Activated naive CD8-positive, alpha-beta T cell treated with anti-CD3 and anti-CD28 coated beads for 36 hours (primary cell): ENCODE measurements around the gene CDH12. TPM values are rescaled to one million over a fixed set of nuclear protein-coding genes. Genes with fewer than 3 reads are reported as not detected.
"Not testable (repeated sequence)": the region's sequence is repeated elsewhere in the genome, so short reads cannot be mapped to it uniquely, and the experiment has no call there.

Experiments used
- DNase-seq: peaks from one replicate; pipeline ENCODE4 v3.0.0; 2021
- H3K27ac Mint-ChIP-seq: one replicate; pipeline ENCODE4 v1.8.0; 2022; ENCODE audit warnings: mild to moderate bottlenecking, moderate library complexity, mixed read lengths
- H3K27me3 Mint-ChIP-seq: one replicate; pipeline ENCODE4 v1.8.0; 2022; ENCODE audit warnings: mild to moderate bottlenecking, mixed read lengths
- H3K36me3 Mint-ChIP-seq: one replicate; pipeline ENCODE4 v1.8.0; 2021; ENCODE audit warnings: mild to moderate bottlenecking, mixed read lengths
- H3K4me1 Mint-ChIP-seq: one replicate; pipeline ENCODE4 v1.8.0; 2021; ENCODE audit warnings: mixed read lengths
- H3K4me3 Mint-ChIP-seq: one replicate; pipeline ENCODE4 v1.8.0; 2022; ENCODE audit warnings: mild to moderate bottlenecking, moderate library complexity, mixed read lengths
- H3K9me3 Mint-ChIP-seq: one replicate; pipeline ENCODE4 v1.8.0; 2022; ENCODE audit warnings: mixed read lengths
- total RNA-seq, 2 experiments: library from RNA; stranded (reverse); gene quantifications; one replicate each; pipeline ENCODE4 v1.2.3, GENCODE V29; 2021

Gene CDH12
- total RNA-seq, 2 experiments from 2014 or later: not detected

GRCh38 chr5:22213703-22214495 is 639.2 kb downstream of the CDH12 start:
- not testable (repeated sequence) for H3K4me3 Mint-ChIP-seq, H3K36me3 Mint-ChIP-seq, H3K4me1 Mint-ChIP-seq, H3K9me3 Mint-ChIP-seq, H3K27ac Mint-ChIP-seq, H3K27me3 Mint-ChIP-seq, DNase-seq

DNA sequence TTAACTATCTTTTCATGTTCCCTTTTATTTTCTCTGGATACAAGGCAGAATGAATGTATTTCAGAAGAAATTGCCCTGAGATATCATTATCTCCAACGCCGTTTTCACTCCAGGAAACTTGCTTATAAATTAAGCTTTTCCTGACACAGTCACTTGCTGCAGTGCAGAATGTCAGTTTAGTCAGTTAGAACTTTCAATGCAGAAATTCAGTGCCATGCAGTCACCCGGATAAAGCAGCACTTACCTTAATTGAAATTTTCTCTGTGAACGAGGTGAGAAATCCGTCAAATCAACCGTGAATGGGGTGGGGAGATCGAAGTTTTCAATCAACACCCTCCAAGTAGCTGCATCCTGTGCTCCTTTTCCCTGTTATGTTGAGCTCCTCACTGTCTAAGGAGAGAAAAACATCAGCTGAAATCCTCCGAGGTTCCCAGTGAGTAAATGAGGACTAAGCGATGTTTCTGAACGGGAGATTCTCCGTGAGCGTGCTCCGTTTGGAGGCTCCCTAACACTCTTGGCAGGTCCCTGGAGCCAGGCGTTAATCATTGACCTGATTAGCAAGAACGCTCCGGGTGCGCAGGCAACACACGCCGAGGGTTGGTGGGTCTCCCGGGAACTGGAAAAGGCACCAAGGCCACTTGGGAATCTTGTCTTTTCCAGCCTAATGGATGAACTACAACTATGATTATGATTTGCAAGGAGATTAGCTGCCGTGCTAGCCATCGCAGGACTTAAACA is 640.7 kb downstream of the CDH12 start:
- not testable (repeated sequence) for H3K9me3 Mint-ChIP-seq, H3K36me3 Mint-ChIP-seq, H3K27me3 Mint-ChIP-seq, H3K4me1 Mint-ChIP-seq, DNase-seq, H3K27ac Mint-ChIP-seq, H3K4me3 Mint-ChIP-seq

DNA sequence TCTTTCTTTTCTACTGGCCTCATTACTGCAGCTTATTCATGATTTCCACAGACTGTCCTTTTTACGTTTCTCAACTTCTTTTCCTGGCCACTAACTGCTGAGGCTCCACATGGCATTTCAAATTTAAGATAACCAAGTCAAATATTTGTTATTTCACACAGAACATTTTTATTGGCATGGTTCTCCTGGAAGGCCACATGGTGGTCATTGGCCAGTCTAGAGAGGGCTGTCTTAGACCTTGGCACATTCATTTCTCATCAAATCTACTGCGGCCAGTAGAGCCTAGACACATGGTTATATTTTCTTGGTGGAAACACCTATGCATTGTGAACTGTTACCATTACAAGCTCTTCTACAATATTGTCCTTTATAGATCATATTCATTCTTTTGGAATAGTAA is 644.7 kb downstream of the CDH12 start:
- not testable (repeated sequence) for H3K4me3 Mint-ChIP-seq, DNase-seq, H3K36me3 Mint-ChIP-seq, H3K27me3 Mint-ChIP-seq, H3K4me1 Mint-ChIP-seq, H3K27ac Mint-ChIP-seq, H3K9me3 Mint-ChIP-seq

GRCh38 chr5:22188651-22189050 is 664.5 kb downstream of the CDH12 start:
- DNase-seq, H3K27ac Mint-ChIP-seq, H3K9me3 Mint-ChIP-seq, H3K4me1 Mint-ChIP-seq, H3K36me3 Mint-ChIP-seq, H3K4me3 Mint-ChIP-seq, H3K27me3 Mint-ChIP-seq: not testable (repeated sequence)

DNA sequence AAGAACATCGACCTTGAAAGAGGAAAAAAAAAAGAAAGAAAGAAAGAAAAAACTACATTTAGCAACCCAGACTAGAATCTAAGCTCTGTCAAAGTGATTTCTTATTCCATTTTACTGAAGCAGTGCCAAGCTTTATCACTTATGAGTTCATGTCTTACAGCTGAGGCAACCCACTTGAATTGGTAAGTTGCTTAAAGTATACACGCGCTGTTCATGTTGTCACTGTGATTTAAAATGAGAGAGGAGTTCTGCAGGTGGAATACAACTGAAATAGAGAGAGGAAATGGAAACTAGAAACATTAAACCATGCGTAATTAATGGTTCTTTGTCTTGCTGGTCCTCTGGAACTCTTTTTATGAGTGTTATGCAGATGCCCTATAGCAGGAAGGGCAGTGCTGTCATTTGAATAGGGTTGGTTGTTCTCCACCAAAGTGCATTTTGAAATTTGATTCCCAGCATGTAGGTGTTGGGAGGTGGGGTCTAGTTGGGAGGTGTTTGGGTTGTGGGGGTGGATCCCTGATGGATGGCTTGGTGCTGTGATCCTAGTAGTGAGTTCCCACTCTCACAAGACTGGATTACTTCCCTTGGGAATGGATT is 665.4 kb downstream of the CDH12 start:
- not testable (repeated sequence) for H3K36me3 Mint-ChIP-seq, H3K27ac Mint-ChIP-seq, H3K4me1 Mint-ChIP-seq, H3K9me3 Mint-ChIP-seq, DNase-seq, H3K27me3 Mint-ChIP-seq, H3K4me3 Mint-ChIP-seq

- H3K4me3 Mint-ChIP-seq, H3K9me3 Mint-ChIP-seq, H3K36me3 Mint-ChIP-seq, DNase-seq, H3K27ac Mint-ChIP-seq, H3K4me1 Mint-ChIP-seq, H3K27me3 Mint-ChIP-seq: not testable (repeated sequence)
Measured at GRCh38 chr5:22169226-22169625, 683.9 kb downstream of the CDH12 start.

DNA sequence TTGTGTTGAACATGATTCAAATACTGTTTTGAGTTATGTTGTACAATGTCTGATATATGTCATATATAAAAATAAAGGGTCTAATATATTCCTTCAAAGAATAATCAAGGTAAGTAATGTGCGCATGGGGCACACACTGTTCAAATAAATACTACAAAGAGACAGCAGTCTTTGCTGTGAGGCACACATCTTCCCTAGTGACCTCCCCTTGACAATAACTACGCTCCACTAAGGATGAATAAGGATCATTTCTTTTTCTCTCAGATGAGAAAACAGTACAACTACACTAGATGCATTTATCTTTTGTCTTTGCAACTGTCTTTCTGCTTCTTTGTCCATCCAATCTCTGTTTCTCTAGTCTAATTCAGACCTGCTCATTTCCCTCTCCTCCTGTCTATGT is 684.4 kb downstream of the CDH12 start:
- not testable (repeated sequence) for H3K9me3 Mint-ChIP-seq, H3K27ac Mint-ChIP-seq, DNase-seq, H3K4me3 Mint-ChIP-seq, H3K4me1 Mint-ChIP-seq, H3K36me3 Mint-ChIP-seq, H3K27me3 Mint-ChIP-seq

DNA sequence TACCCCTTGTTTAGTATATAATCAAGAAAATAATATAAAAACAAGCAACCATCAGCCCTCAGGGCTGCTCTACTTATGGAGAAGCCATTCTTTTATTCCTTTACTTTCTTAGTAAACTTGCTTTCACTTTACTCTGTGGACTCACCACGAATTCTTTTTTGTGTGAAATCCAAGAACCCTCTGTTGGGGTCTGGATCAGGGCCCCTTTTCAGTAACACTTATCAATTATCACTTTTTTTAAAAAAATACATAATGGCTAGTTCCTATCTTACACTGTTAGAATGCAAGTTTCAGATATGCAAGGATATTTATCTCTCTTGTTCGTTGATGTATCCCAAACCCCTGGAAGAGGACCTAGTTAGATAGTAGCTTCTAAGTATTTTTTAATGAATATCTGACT is 687.2 kb downstream of the CDH12 start:
- H3K4me1 Mint-ChIP-seq, H3K27me3 Mint-ChIP-seq, DNase-seq, H3K36me3 Mint-ChIP-seq, H3K27ac Mint-ChIP-seq, H3K4me3 Mint-ChIP-seq, H3K9me3 Mint-ChIP-seq: not testable (repeated sequence)

DNA sequence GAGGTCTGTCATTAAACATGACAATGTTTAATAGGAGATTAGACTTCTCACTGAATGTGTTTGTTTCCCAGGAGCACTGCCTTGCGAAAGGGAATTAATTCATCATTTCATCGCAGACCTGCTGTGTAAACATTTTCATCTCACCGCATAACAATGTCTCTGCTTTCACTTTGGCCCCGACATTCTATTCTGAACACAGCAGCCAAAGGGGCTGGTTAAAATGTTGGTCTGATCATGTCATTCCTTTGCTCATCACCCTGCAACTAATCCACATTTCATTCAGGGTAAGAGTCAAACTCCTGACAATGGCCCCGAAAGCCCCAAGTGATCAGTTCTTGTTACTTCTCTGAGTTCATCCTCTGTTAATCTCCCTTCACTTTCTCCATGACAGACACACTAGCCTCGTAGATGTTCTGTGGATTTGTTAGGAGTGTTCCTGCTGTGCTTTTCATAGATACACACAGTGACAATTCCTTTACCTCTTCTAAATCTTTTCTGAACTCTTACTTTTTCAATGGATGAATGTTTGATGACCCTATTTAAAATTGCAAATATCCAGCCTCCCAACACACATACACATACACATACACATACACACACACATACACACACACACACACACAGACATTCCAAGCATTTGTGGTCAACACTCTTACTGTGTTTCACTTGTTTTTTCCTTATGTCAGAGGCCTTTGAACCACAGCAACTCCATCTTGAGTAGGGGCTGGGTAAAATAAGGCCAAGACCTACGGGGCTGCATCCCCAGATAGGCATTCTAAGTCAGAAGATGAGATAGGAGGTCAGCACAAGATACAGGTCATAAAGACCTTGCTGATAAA is 688.0 kb downstream of the CDH12 start:
- not testable (repeated sequence) for H3K4me3 Mint-ChIP-seq, DNase-seq, H3K36me3 Mint-ChIP-seq, H3K27me3 Mint-ChIP-seq, H3K27ac Mint-ChIP-seq, H3K9me3 Mint-ChIP-seq, H3K4me1 Mint-ChIP-seq

DNA sequence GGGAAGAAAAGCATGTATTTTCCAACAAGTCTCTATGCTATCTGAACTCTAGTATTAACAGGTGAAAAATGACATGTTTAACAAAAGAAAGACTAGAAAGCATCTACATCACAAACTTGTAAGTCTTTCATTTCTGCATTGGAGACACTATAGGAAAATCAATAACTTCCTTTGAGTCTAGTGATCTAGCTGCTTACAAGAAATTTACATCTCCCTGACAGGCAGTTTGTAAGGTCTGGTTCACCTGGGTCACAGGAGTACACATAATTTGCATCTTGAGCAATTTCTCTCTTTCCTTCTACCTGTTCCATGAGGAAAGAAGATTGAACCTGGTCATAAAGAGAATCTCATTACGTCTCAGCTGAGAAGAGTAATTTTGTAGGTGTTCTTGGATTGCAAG is 696.2 kb downstream of the CDH12 start:
- not testable (repeated sequence) for DNase-seq, H3K27ac Mint-ChIP-seq, H3K27me3 Mint-ChIP-seq, H3K4me1 Mint-ChIP-seq, H3K4me3 Mint-ChIP-seq, H3K36me3 Mint-ChIP-seq, H3K9me3 Mint-ChIP-seq

GRCh38 chr5:22154779-22155178 is 698.4 kb downstream of the CDH12 start:
- H3K36me3 Mint-ChIP-seq, H3K27me3 Mint-ChIP-seq, DNase-seq, H3K4me3 Mint-ChIP-seq, H3K4me1 Mint-ChIP-seq, H3K9me3 Mint-ChIP-seq, H3K27ac Mint-ChIP-seq: not testable (repeated sequence)

- not testable (repeated sequence) for H3K27ac Mint-ChIP-seq, H3K27me3 Mint-ChIP-seq, H3K4me1 Mint-ChIP-seq, H3K9me3 Mint-ChIP-seq, H3K36me3 Mint-ChIP-seq, DNase-seq, H3K4me3 Mint-ChIP-seq
Measured at GRCh38 chr5:22151801-22152200, 701.3 kb downstream of the CDH12 start.

DNA sequence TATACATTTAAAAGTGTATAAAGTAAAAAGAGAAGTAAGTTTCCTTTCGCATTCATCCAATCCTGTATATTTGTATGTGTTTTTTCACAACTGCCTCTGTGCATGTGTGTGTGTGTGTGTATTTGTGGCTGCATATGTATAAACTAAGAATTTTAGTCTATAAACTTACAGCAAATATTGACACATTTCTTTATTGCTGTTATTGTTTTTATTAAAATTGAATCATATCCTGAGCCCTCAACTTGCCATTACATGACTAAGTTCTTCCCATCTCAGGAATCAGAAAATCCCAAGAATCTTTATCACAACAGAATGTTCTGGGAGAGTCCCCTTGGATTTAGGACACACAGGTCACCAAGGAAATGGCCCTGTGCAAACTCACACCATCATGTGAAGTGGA is 712.7 kb downstream of the CDH12 start:
- H3K9me3 Mint-ChIP-seq, DNase-seq, H3K27ac Mint-ChIP-seq, H3K4me1 Mint-ChIP-seq, H3K27me3 Mint-ChIP-seq, H3K4me3 Mint-ChIP-seq, H3K36me3 Mint-ChIP-seq: not testable (repeated sequence)

DNA sequence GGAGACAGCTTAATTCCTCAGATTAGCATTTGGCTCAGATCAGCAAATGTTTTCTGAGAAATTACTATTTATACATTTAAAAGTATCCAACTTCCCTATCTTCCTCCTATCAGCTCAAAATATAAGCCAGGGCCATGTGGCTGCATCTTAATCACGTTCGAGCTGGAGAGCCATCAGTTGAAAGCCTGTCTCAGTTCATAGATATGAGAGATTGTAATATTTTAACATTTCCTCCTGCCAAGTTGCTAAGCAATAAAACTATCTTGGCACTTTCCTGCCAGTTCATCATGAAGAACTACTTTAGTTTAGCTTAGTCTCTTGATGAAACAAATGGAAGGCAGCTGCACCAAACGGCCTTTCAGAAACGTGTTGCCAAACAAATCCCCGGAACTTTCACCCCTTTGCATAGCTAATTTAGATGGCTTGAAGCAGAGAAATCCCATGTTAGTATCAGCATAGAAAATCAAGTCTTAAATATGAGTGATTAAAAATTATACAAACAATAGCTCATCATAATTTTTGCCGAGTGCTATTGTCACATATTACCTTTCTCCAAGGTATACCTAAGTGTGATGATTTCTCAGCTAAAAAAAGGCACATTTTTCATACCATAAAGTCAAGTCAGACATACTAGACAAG is 713.4 kb downstream of the CDH12 start:
- H3K4me1 Mint-ChIP-seq, DNase-seq, H3K36me3 Mint-ChIP-seq, H3K9me3 Mint-ChIP-seq, H3K4me3 Mint-ChIP-seq, H3K27ac Mint-ChIP-seq, H3K27me3 Mint-ChIP-seq: not testable (repeated sequence)

GRCh38 chr5:22111320-22111719 is 741.8 kb downstream of the CDH12 start:
- Mint-ChIP-seq H3K27ac (no peak overlapping the region), H3K4me1 (no peaks in the 10 kb centered on the region), H3K9me3 (peaks cover 2% of the 10 kb centered on the region), H3K27me3 (no peaks in the 10 kb centered on the region), H3K36me3 (no peaks in the 10 kb centered on the region), H3K4me3 (no peak overlapping the region)
- no peak for DNase-seq
